Endometrial microvascular endothelial cells (primary cell): ENCODE data around the gene ZBTB20. TPM values are rescaled to one million over a fixed set of nuclear protein-coding genes. Genes with fewer than 3 reads are reported as not detected.

Experiments used
- in situ Hi-C: cut with HindIII; loops from 2 replicates; pipeline ENCODE4 v1.10.0; 2017; ENCODE audit warnings: low sequenced_read_pairs, low pct_unique_long_range_greater_than_20kb; ENCODE audit errors: inconsistent ontology term
- total RNA-seq: library from RNA; depleted of rRNA; stranded (reverse); fragments of >200 nt; gene quantifications from one replicate; pipeline ENCODE4 v1.2.3, GENCODE V29; 2015; ENCODE audit errors: inconsistent ontology term

ZBTB20 gene
- total RNA-seq, 1 donor from 2014 or later: 6.2 TPM

DNA sequence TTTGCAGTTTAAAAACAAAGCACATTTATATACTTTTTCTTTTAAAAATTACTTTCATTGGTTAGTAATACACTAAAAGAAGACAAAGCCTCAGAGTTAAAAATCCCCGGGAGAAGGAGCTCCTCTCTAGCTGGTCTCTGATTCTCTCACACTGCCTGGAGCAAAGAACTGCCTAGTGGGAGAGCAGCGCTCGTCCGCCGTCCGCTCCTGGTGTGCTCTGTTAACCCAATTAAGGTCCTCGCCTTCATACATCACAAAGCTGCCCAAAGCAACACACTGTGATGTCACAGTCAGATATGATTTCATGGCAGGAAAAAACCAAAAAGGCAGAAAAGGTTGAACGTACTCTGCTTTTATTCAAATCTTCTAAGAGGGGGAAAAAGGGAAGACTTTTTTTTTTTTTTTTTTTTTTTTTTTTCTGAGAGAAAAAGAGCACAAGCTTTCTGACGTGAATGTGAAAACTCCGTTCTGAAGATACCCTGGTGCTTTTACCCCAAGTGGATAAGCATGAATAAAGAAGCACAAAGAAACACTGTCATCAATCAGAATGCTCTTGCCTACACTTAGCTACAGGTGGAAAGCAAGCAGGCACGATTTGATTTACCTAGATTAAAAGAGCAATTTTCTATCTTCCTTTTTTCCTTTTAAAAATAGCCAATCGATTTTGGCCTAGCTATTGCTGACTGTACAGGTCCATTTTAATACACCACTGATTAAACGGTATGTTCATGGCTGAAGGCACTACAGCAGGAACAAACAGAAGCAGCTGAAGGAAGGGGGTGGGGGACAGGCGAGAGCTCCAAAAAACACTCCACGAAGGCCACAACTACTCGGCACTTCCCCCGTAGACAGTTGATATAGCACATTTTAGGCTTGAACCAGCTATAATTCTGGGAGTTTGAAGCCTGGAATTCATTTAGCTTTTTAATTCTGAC is 738.1 kb downstream of the ZBTB20 start:
- in situ Hi-C loops: no loop called here

GRCh38 chr3:114406922-114407321 is 740.2 kb downstream of the ZBTB20 start:
- in situ Hi-C loops: no loop called here

GRCh38 chr3:114406286-114406685 is 740.8 kb downstream of the ZBTB20 start:
- in situ Hi-C loops: no loop called here

GRCh38 chr3:114405202-114405990 is 741.7 kb downstream of the ZBTB20 start:
- in situ Hi-C loops: no loop called here

- in situ Hi-C loops: no loop called here
These were observed 742.5 kb downstream of the ZBTB20 start for GRCh38 chr3:114404590-114404989.

- in situ Hi-C loops: no loop called here
These were observed 744.2 kb downstream of the ZBTB20 start for GRCh38 chr3:114402838-114403237.

DNA sequence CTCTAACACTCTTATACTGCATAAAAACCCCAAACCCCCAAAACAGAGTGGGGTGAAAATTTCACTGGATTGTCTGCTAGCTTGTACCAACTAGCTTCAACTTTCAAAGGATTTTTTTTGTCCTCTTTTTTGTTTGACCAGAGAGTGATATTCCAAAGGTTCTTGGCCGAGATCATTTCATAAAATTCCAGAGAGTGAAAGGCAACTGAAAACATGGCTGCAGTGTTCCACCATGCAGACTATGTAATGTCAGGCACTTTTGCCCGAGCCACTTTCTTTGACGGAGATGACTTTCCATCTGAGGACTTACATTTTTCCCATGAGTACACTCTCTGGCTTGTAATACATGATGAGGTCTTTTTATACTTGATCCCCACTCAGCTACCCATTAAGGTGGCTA is 745.7 kb downstream of the ZBTB20 start:
- in situ Hi-C loops: no loop called here

GRCh38 chr3:114400371-114400770 is 746.7 kb downstream of the ZBTB20 start:
- in situ Hi-C loops: no loop called here

DNA sequence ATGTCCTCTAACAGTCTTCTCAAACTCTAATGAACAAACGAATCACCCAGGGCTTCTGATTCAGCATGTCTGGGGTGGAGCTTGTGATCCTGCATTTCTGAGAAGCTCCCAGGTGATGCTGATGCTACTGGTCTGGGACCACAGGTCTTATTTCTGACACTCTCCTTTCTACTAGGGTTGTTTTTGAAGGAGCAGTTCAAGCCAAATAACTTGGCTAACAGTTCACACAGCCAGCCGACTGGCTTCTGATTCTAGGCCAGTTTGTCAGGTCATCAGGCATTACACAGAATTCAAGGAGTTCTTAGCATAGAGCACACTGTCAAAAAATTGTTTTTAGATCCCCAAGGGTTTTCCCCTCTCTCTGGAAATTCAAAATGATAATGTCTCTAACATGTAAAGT is 752.5 kb downstream of the ZBTB20 start:
- in situ Hi-C loops: no loop called here

DNA sequence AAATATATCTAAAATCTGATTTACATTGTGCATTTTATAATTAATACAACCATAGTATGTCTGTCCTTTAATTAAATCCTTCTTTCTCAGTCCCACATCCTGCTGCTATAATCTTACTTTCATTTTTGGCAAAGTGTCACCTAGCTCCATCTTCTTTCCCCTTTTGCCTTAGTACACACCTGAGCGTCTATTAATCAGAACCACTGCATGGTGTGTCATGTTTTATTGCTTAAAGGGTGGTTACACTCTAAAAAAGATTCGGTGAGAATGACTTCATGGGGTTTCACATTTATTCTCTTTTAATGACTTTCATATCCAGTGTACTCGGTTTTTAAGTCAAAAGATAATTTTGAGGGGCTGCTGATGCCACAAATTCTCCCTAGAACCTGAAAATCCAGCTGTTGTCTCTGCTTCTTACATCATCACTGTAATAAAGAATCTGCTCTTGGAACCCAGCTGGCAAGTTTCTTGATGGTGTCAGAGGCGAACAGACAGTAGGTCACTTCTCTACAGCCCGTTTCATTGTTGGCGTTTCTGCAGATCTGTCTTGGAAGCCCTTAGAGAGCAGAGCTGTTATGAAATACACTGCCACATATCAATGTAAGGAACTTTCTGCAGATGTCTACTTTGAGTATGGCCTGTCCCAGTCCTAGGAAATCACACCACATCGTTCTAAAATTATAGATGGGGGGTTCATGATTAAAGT is 753.6 kb downstream of the ZBTB20 start:
- in situ Hi-C loops: no loop called here

- in situ Hi-C loops: no loop called here
These were observed 754.3 kb downstream of the ZBTB20 start for GRCh38 chr3:114392831-114393230.

DNA sequence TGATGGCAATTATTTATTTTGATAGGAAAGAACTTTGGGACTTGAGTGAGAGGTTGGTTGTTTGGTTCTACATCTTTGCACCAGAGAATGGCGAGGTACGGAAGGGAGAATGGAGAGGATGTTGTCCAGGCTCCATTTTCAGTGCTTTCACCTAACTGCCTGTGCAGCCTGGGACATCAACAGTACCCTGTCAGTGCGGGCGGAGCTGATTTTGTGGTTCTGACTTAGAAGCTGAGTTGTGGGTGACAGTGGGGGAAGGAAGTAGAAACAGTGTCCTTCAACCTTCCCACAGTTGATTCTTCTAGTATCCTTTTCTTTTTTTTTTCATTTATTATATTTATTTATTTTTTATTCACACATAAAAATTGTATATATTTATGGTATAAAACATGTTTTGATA is 757.9 kb downstream of the ZBTB20 start:
- in situ Hi-C loops: no loop called here

DNA sequence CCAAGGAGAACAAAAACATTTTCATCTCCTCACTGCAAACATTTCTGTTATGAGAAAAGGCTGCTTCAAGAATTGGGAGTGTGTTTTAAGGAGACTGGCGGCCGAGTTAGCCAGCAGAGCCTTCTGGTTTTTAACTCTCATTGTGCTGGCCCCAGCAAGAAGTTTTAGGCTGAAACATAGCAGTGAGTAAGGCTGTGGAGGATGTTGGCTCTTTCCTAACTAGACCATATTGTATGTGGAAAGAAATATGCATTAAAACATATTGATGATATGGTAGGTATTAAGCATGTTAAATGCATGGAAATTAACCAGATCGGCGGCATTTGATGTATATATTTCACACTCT is 762.6 kb downstream of the ZBTB20 start:
- in situ Hi-C loops: no loop called here

DNA sequence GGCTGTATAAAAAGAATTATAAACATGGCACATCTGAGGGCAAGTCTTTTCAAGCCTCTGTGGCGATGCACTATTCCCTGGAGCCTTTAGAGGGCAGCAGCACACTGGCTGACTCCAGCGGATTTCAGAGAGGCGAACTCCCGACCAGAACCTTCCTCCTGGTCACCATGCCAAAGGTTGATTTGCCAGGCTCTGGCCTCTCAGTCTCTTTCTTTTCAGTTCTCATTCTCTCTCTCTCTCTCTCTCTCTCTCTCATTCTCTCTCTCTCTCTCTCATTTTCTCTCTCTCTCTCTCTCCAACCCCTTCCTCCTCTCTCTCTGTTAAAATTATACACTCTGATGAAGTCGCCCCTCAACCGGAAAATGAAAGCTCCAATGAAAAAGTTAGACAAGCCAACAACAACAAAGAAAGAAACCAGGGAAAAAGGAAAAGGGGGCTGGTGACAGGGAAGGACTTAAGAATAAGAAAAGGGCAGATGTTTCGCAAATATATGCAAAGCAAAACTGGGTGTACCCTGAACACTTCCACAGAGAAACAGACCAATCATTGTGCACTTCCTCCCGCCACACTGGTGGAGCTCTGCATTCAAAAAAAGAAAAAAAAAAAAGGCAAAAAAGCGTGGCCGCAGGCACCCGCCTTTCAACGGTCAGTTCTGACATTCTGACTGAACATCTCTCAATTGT is 763.1 kb downstream of the ZBTB20 start:
- in situ Hi-C loops: no loop called here

DNA sequence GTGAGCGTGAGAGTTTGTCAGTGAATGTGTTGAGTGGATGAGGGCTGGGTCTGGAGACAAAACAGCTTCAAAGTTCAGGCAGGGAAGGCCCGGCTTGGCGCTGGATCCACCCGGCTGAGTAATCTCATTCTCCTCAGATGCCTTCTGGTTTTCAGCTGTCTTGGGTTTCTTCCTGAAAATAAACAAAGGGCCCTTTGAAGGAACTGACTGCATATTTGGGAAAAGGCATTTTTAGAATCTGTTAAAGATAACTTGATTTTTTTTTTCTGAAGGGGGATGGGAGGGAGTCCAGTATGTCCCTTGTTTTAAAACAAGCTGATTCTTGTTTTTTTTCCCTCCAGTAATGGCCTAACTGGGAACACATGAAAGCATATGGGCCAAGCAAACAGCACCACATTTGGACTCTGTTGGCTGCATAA is 766.8 kb downstream of the ZBTB20 start:
- in situ Hi-C loops: no loop called here

DNA sequence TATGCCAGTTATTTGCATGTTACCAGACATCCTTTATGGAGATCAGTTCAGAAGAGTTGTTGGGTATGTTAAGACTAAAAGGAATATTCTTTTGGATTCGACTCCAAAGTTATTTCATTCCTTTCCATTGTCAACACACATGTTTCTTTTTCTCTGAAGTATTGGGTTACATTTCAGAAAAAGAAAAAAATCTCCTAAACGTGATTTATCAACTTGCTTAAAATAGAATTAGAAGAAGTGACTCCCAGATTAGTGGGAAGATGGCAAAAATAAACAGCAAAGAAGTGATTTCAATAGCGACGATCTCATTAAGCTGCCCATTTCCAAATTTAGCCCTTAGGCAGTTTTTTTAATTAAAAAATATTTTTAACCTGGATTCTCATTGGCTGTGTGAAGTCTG is 767.8 kb downstream of the ZBTB20 start:
- in situ Hi-C loops: no loop called here

DNA sequence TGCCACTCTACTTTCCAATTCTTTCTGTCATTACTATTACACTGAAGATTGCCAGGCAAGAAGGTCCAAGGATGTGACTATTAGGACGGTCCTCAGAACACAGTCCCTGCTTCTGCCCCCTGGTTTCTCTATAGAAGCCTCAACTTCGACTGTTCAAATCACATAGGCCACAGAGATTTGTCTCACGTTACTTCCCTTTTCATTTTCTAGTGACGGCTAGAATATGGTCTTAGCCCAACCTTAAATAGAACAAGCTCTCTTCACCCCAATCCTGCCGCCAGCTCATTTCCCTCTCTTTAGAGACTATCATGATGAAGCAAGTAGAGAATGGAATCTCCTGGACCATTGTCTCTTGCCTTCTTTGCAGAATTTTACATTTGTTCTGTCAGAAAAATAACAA is 768.3 kb downstream of the ZBTB20 start:
- in situ Hi-C loops: no loop called here

DNA sequence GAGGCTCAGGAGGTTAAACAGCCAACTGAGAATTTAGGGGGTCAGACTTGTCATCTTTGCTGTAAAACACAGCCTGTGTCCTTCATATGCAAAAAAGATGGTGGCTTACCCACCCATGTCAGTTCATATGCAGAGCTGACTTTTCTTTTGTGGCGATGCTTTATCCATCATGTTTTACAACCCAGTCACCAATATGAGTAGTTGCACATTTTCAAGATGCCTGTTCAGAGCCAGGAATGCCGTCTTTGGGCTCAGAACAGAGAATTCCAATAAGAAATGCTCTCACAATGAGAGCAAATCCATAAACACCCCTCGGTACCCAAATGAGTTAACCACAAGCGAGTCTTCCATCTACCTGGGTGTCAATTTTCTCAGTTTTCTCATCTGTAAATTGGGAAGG is 769.7 kb downstream of the ZBTB20 start:
- in situ Hi-C loops: no loop called here
